ENCODE measurements around the gene VWA5B2.

The VWA5B2 gene

GRCh38 chr3:184227481-184227935 is 1.9 kb upstream of the VWA5B2 start:
- peak; percentile 62 for DNase-seq (ENCODE audit: low spot score)

GRCh38 chr3:184228376-184229137 is 828 bp upstream of the VWA5B2 start:
- no peak for DNase-seq (ENCODE audit: low spot score)

GRCh38 chr3:184230081-184230602 is 757 bp downstream of the VWA5B2 start:
- DNase-seq (ENCODE audit: low spot score): no peak

GRCh38 chr3:184230603-184231528 is 1.5 kb downstream of the VWA5B2 start:
- DNase-seq (ENCODE audit: low spot score): no peak

- no peak for DNase-seq (ENCODE audit: low spot score)
Observed at GRCh38 chr3:184231671-184232070, 2.3 kb downstream of the VWA5B2 start.

GRCh38 chr3:184233127-184233843 is 3.9 kb downstream of the VWA5B2 start:
- no peak for DNase-seq (ENCODE audit: low spot score)

- DNase-seq (ENCODE audit: low spot score): no peak
Observed at GRCh38 chr3:184234224-184234623, 4.8 kb downstream of the VWA5B2 start.

- DNase-seq (ENCODE audit: low spot score): no peak
Observed at GRCh38 chr3:184234671-184235380, 5.4 kb downstream of the VWA5B2 start.

GRCh38 chr3:184235381-184236032 is 6.1 kb downstream of the VWA5B2 start:
- no peak for DNase-seq (ENCODE audit: low spot score)

GRCh38 chr3:184236033-184236410 is 6.6 kb downstream of the VWA5B2 start:
- DNase-seq (ENCODE audit: low spot score): no peak

GRCh38 chr3:184236636-184237035 is 7.3 kb downstream of the VWA5B2 start:
- no peak for DNase-seq (ENCODE audit: low spot score)

- no peak for DNase-seq (ENCODE audit: low spot score)
Observed at GRCh38 chr3:184237211-184237610, 7.8 kb downstream of the VWA5B2 start.

GRCh38 chr3:184237807-184238206 is 8.4 kb downstream of the VWA5B2 start:
- no peak for DNase-seq (ENCODE audit: low spot score)

- DNase-seq (ENCODE audit: low spot score): no peak
Observed at GRCh38 chr3:184238246-184238818, 8.9 kb downstream of the VWA5B2 start.

GRCh38 chr3:184239221-184239620 is 9.8 kb downstream of the VWA5B2 start:
- no peak for DNase-seq (ENCODE audit: low spot score)

- DNase-seq (ENCODE audit: low spot score): no peak
Observed at GRCh38 chr3:184239708-184240107, 10.3 kb downstream of the VWA5B2 start.

- no peak for DNase-seq (ENCODE audit: low spot score)
Observed at GRCh38 chr3:184240384-184241140, 11.2 kb downstream of the VWA5B2 start.

- no peak for DNase-seq (ENCODE audit: low spot score)
Observed at GRCh38 chr3:184241141-184241446, 11.7 kb downstream of the VWA5B2 start.

GRCh38 chr3:184241447-184242296 is 12.3 kb downstream of the VWA5B2 start:
- DNase-seq (ENCODE audit: low spot score): no peak

Data from ecto neural progenitor cell (in vitro differentiated cells).